Rectal smooth muscle tissue (tissue), 1 donor: ENCODE data around the gene KCNIP3.
"Not testable (repeated sequence)": the region's sequence is repeated elsewhere in the genome, so short reads cannot be mapped to it uniquely, and the experiment has no call there.

ENCODE experiments used
- H3K27ac ChIP-seq: one replicate; pipeline ENCODE4 v1.7.0; 2013; ENCODE audit warnings: low read depth, low read length, inconsistent platforms
- H3K27me3 ChIP-seq: one replicate; pipeline ENCODE4 v1.7.0; 2013; ENCODE audit warnings: low read length; ENCODE audit not compliant: control insufficient read depth, insufficient read depth
- H3K36me3 ChIP-seq: one replicate; pipeline ENCODE4 v1.7.0; 2013; ENCODE audit warnings: low read length; ENCODE audit not compliant: control insufficient read depth, insufficient read depth
- H3K4me1 ChIP-seq: one replicate; pipeline ENCODE4 v1.7.0; 2013; ENCODE audit warnings: low read length; ENCODE audit not compliant: control insufficient read depth, insufficient read depth
- H3K4me3 ChIP-seq: one replicate; pipeline ENCODE4 v1.7.0; 2013; ENCODE audit warnings: low read length
- H3K9ac ChIP-seq: one replicate; pipeline ENCODE4 v1.7.0; 2013; ENCODE audit warnings: low read length

KCNIP3 gene

GRCh38 chr2:95353055-95353575 lies 56.0 kb downstream of the KCNIP3 start:
- Histone ChIP-seq H3K36me3 (no peaks in the 10 kb centered on the region), H3K27me3 (no peaks in the 10 kb centered on the region), H3K9ac (no peak overlapping the region), H3K27ac (no peak overlapping the region), H3K4me1 (no peaks in the 10 kb centered on the region), H3K4me3 (no peak overlapping the region)

DNA sequence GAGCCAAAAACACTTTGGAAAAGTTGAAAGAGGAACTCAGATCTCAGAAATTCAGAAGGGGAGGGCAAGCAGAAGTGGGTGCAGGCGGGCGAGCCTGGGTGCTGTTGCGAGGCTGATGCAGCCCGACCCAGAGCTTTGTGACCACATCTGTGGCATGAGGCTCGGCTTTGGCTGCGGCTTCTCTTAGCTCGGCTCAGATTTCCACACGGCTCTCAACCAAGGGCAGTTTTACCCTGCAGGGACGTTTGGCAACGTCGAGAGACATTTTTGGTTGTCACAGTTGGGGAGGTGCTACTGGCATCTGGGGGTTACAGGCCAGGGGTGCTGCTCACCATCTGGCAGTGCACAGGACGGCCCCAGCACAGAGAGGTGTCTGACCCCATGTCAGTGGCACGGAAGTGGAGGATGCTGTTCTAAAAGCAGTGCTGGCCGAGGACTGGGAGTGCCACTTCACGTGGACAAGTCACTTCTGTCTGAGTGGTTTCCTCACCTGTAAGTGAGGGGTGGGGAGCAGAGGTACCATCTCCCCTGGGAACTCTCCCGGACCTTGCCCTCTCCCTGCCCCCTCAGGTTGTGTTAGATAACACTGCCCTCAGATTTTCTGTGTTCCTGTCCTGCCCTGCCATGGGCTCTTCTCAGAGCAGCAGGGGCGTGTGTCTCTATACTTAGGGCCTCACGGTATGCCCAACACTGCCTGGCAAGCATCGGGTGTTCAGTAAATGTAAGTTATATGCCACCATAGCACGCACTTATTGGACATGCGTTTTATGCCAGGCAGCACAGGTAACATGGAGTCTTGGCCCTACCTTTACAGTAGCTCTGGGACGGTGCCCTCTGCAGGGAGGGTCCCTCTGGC lies 56.7 kb downstream of the KCNIP3 start:
- Histone ChIP-seq H3K36me3 (no peaks in the 10 kb centered on the region), H3K4me3 (no peak overlapping the region), H3K27me3 (no peaks in the 10 kb centered on the region), H3K27ac (no peak overlapping the region), H3K4me1 (no peaks in the 10 kb centered on the region), H3K9ac (no peak overlapping the region)

GRCh38 chr2:95354469-95354901 lies 57.3 kb downstream of the KCNIP3 start:
- Histone ChIP-seq H3K27ac (no peak overlapping the region), H3K9ac (no peak overlapping the region), H3K4me1 (no peaks in the 10 kb centered on the region), H3K36me3 (no peaks in the 10 kb centered on the region), H3K27me3 (no peaks in the 10 kb centered on the region), H3K4me3 (no peak overlapping the region)

DNA sequence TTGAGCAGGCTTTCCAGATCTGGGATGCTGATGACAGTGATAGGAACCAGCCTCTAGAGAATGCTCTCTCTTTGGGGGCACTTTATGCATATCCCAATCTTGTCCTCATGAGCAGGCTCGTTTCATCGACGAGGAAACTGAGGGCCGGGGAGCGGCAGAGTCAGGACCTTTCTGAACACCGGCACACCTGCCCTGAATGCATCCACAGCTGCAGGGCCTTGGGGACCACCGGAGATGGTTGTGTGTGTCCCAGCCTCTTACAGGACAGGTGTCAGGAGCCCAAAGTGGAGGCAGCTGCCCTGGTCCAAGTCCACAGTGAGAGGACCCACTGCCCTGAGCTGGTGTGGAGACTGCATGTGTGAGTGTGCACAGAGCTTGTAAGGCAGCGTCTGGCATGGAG lies 57.8 kb downstream of the KCNIP3 start:
- Histone ChIP-seq H3K27me3 (no peaks in the 10 kb centered on the region), H3K4me1 (no peaks in the 10 kb centered on the region), H3K27ac (no peak overlapping the region), H3K9ac (no peak overlapping the region), H3K36me3 (no peaks in the 10 kb centered on the region), H3K4me3 (no peak overlapping the region)

DNA sequence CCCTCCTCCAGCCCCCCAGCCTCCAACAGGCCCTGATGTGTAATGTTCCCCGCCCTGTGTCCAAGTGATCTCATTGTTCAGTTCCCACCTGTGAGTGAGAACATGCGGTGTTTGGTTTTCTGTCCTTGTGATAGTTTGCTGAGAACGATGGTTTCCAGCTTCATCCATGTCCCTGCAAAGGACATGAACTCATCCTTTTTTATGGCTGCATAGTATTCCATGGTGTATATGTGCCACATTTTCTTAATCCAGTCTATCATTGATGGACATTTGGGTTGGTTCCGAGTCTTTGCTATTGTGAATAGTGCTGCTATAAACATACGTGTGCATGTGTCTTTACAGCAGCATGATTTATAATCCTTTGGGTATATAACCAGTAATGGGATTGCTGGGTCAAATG lies 58.3 kb downstream of the KCNIP3 start:
- not testable (repeated sequence) for H3K27me3 ChIP-seq, H3K4me3 ChIP-seq, H3K9ac ChIP-seq, H3K36me3 ChIP-seq, H3K27ac ChIP-seq, H3K4me1 ChIP-seq

DNA sequence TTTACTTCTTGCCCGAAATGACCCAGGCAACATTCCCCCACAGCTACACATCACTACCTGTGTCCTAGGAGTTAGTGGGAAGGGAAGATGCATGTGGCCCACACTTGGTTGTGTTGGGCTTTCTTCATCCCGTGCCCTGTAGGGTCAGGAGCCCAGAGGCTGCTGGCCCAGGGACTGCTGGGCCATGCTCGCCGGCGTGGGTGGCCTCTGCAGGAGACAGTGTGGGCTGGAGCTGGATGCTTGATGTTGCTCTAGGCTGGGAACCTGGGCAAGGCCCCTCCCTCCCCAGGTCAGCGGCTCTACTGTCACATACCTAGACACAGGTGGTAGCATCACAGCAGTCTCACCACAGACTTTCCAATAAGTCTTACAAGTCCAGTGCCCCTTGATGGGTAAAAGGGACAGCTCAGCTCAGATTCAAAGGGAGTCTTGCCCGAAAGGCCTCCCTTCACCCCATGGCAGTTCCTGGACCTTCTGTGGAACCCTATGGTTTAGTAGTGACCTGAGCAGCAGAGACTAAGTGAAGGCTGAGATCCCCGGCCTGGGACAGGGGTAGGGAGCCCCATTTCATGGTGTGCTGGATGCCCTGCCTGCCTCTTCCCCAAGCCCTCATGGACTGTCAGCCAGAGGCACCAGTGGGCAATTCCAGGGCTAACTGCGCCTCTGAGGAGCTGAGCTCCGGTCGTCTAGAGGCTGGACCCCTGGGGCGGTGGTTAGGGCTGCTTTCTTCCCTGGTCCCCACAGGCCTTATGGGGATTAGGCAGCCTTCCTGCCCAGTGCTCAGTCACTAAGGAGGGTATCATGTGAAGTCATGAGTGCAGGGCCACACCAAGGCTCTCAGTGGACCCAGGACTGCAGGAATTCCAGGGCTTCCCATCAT lies 59.9 kb downstream of the KCNIP3 start:
- H3K27me3 ChIP-seq = no peaks in the 10 kb centered on the region
- no peak overlapping the region for H3K27ac ChIP-seq
- no peaks in the 10 kb centered on the region for H3K4me1 ChIP-seq
- H3K4me3 ChIP-seq = no peak overlapping the region
- H3K9ac ChIP-seq = no peak overlapping the region
- H3K36me3 ChIP-seq = no peaks in the 10 kb centered on the region

GRCh38 chr2:95357717-95358280 lies 60.7 kb downstream of the KCNIP3 start:
- Histone ChIP-seq H3K4me1 (no peaks in the 10 kb centered on the region), H3K9ac (no peak overlapping the region), H3K36me3 (no peaks in the 10 kb centered on the region), H3K27ac (no peak overlapping the region), H3K27me3 (no peaks in the 10 kb centered on the region), H3K4me3 (no peak overlapping the region)

- Histone ChIP-seq H3K9ac (no peak overlapping the region), H3K27me3 (no peaks in the 10 kb centered on the region), H3K27ac (no peak overlapping the region), H3K36me3 (no peaks in the 10 kb centered on the region), H3K4me3 (no peak overlapping the region), H3K4me1 (no peaks in the 10 kb centered on the region)
These were observed 61.9 kb downstream of the KCNIP3 start for GRCh38 chr2:95359031-95359430.

DNA sequence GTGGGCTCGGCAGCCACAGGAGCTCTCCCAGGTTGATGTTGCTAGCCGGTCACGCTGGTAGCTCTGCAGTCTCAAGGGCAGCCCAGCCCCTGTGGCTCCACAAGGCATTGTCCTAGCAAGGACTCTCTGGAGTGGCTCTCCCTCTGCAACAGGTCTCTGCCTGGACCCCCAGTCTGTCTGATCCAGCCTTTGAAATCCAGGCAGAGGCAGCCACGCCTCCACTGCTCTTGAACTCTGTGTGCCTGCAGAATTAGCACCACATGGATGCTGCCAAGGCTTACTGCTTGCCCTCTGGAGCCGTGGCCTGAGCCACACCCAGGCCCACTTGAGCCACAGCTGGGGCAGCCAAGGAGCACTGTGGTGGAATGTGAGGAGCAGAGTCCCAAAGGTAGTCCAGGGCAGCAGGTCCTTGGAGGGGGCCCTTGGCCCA lies 62.4 kb downstream of the KCNIP3 start:
- Histone ChIP-seq H3K9ac (no peak overlapping the region), H3K27me3 (no peaks in the 10 kb centered on the region), H3K4me3 (no peak overlapping the region), H3K4me1 (no peaks in the 10 kb centered on the region), H3K27ac (no peak overlapping the region), H3K36me3 (no peaks in the 10 kb centered on the region)

- Histone ChIP-seq H3K4me1 (no peaks in the 10 kb centered on the region), H3K27me3 (no peaks in the 10 kb centered on the region), H3K36me3 (no peaks in the 10 kb centered on the region), H3K9ac (no peak overlapping the region), H3K27ac (no peak overlapping the region), H3K4me3 (no peak overlapping the region)
These were observed 64.3 kb downstream of the KCNIP3 start for GRCh38 chr2:95361216-95361980.

- H3K27ac ChIP-seq = no peak overlapping the region
These were observed 65.3 kb downstream of the KCNIP3 start for GRCh38 chr2:95362486-95362885.

DNA sequence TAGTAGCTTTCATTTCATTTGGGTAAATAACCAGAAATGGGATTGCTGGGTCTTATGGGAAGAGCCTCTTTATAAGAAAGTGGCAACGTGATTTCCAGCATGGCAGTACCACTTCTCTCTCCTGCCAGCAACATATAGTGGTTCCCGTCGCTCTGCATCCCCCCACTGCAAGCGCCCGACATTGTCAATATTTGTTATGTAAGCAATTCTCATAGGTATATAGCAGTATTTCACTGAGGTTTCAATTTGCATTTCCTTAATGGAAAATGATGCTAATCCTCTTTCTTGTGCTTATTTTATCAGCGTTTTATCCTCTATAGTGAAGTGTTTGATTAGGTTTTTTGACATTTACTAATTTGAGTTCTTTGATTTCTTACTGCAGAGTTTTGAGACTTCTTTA lies 69.4 kb downstream of the KCNIP3 start:
- H3K27me3 ChIP-seq = no peaks in the 10 kb centered on the region
- no peak overlapping the region for H3K4me3 ChIP-seq

More at GRCh38 chr2:95362486-95362885, 65.3 kb downstream of the KCNIP3 start:
- no peak overlapping the region for H3K4me3 ChIP-seq
- H3K9ac ChIP-seq = no peak overlapping the region
- no peaks in the 10 kb centered on the region for H3K4me1 ChIP-seq
- no peaks in the 10 kb centered on the region for H3K27me3 ChIP-seq
- no peaks in the 10 kb centered on the region for H3K36me3 ChIP-seq

More for the DNA sequence above, 69.4 kb downstream of the KCNIP3 start:
- no peak overlapping the region for H3K9ac ChIP-seq
- no peaks in the 10 kb centered on the region for H3K36me3 ChIP-seq
- H3K4me1 ChIP-seq = no peaks in the 10 kb centered on the region
- H3K27ac ChIP-seq = no peak overlapping the region
